Vagina (tissue), 2 donors: ENCODE data around the gene KMT2B. TPM values are rescaled to one million over a fixed set of nuclear protein-coding genes. Genes with fewer than 3 reads are reported as not detected.

Experiments
- DNase-seq, 2 donors: peaks; one replicate each; pipeline ENCODE4 v3.0.0-alpha.2; 2017; ENCODE audit errors: extremely low spot score in 2 of 2
- H3K27ac ChIP-seq: fragments of 200-600 bp; sonication (generic); one replicate; pipeline ENCODE4 v1.5.1; 2019
- H3K27me3 ChIP-seq: fragments of 200-600 bp; sonication (generic); one replicate; pipeline ENCODE4 v1.5.1; 2019
- H3K36me3 ChIP-seq, 2 donors: fragments of 200-600 bp; sonication (generic); one replicate each; pipeline ENCODE4 v1.5.1; 2017 to 2019
- H3K4me1 ChIP-seq: fragments of 200-600 bp; sonication (generic); one replicate; pipeline ENCODE4 v1.5.1; 2019
- H3K4me3 ChIP-seq, 2 donors: fragments of 200-600 bp; sonication (generic); 1 replicate in 1 of 2; 2 replicates in 1 of 2; pipeline ENCODE4 v1.5.1; 2016 to 2019
- H3K9me3 ChIP-seq: fragments of 200-600 bp; sonication (generic); one replicate; pipeline ENCODE4 v1.5.1; 2019
- CTCF ChIP-seq, 3 experiments: fragments of 450-650 bp in 2 of 3; fragments of 200-600 bp in 1 of 3; sonication (generic) in 1 of 3; IDR thresholded peaks; one replicate each; pipeline ENCODE4 v1.5.1; 2017 to 2019; ENCODE audit warnings: antibody characterized with exemption in 3 of 3, mild to moderate bottlenecking in 2 of 3, moderate library complexity in 2 of 3
- POLR2A ChIP-seq, 2 donors: fragments of 450-650 bp; IDR thresholded peaks; one replicate each; pipeline ENCODE4 v1.6.1; 2017; ENCODE audit warnings: antibody characterized with exemption in 2 of 2, mild to moderate bottlenecking in 2 of 2, moderate library complexity in 2 of 2
- POLR2AphosphoS5 ChIP-seq, 2 donors: sonication (generic); formaldehyde crosslinking; IDR thresholded peaks; one replicate each; pipeline ENCODE4 v1.9.0; 2017; ENCODE audit warnings: antibody characterized with exemption in 2 of 2, mild to moderate bottlenecking in 2 of 2, low read depth in 1 of 2; ENCODE audit not compliant: insufficient read depth in 1 of 2
- intact Hi-C: fragments of 100-400 bp; cut with DNase I; formaldehyde crosslinking; loops from one replicate; pipeline ENCODE4 v1.15.1; 2023
- total RNA-seq: library from RNA; depleted of rRNA; stranded (reverse); fragments of >200 nt; gene quantifications from one replicate; pipeline ENCODE4 v1.2.3, GENCODE V29; 2016

KMT2B gene
- total RNA-seq, 1 donor from 2014 or later: 16.0 TPM

DNA sequence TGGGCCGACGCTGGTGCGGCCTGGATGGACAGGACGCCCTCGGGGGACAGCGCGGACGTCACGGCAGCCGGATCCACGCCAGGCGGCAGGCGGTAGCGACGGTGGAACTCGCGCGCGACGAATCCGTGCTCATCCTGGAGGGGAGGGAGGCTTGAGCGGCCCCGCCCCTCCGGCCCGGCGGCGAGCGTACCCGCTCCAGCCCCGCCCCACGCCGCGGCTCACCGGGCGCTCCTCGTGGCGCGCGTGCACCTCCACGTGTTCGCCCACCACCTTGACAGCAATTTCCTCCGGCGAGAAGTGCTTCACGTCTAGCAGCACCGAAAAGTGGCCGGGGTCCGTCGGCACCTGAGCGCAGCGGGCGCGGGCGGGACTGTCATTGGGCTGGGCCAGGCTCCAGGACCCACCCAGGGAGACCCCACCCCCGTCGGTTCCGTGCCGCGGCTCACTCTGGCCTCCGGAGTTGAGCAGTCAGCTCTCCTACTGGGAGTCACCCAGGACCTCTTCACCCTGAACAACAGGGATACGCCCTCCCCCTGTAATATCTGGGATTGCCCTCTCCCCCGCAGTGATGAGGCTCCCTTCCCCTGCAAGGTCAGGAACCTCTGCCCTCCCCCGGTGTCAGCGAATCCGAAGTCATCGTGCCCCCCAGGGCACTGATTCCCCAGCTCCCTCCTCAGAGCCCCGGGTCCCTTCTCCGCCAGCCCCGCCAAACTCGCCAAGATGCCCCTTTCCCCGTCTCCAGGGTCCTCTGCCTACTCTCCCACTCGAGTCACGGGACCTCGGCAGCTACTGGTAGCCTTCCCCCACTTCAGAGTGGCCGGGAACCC is 38.0 kb downstream of the KMT2B start:
- intact Hi-C loops: no loop called here
- H3K4me3 ChIP-seq: peak overlapping the region; percentile 61 to 88
- no peaks in the 10 kb centered on the region for H3K9me3 ChIP-seq
- H3K27ac ChIP-seq: peak overlapping the region; percentile 97
- peak in 1 of 2 donors; percentile 95 for DNase-seq
- TF ChIP-seq POLR2A (IDR thresholded peaks at IDR 0.05): no peak
- TF ChIP-seq POLR2AphosphoS5 (IDR thresholded peaks at IDR 0.05; ENCODE audit: insufficient read depth in 1 of 2, low read depth in 1 of 2): peak in 1 of 2 donors; percentile 83
- H3K27me3 ChIP-seq: no peaks in the 10 kb centered on the region
- peaks cover 0 to 27% of the 10 kb centered on the region in 2 donors for H3K36me3 ChIP-seq
- H3K4me1 ChIP-seq: peaks cover 42% of the 10 kb centered on the region

- intact Hi-C loops: no loop called here
Measured at GRCh38 chr19:35756377-35757230, 38.8 kb downstream of the KMT2B start, which contains the start of gene HSPB6. TSS of gene HSPB6 (minus strand) at chr19:35757029. CDS start at chr19:35757008, 21 bp downstream.

GRCh38 chr19:35757231-35757748 is 39.5 kb downstream of the KMT2B start:
- Histone ChIP-seq H3K27ac (peak overlapping the region; percentile 97), H3K4me3 (peak overlapping the region; percentile 61 to 88), H3K27me3 (no peaks in the 10 kb centered on the region), H3K4me1 (peaks cover 42% of the 10 kb centered on the region), H3K36me3 (peaks cover 0 to 25% of the 10 kb centered on the region in 2 donors), H3K9me3 (no peaks in the 10 kb centered on the region)
- peak in 1 of 2 donors; percentile 99 for DNase-seq
- TF ChIP-seq POLR2AphosphoS5 (IDR thresholded peaks at IDR 0.05; ENCODE audit: insufficient read depth in 1 of 2, low read depth in 1 of 2) (peak; percentile 77 to 91), CTCF (IDR thresholded peaks at IDR 0.05) (no peak), POLR2A (IDR thresholded peaks at IDR 0.05) (peak in 1 of 2 donors; percentile 22)
- intact Hi-C loops: no loop called here

More at GRCh38 chr19:35756377-35757230, 38.8 kb downstream of the KMT2B start, which contains the start of gene HSPB6:
- DNase-seq: peak in 1 of 2 donors; percentile 92
- Histone ChIP-seq H3K4me1 (peaks cover 42% of the 10 kb centered on the region), H3K27me3 (no peaks in the 10 kb centered on the region), H3K36me3 (peaks cover 0 to 29% of the 10 kb centered on the region in 2 donors), H3K9me3 (no peaks in the 10 kb centered on the region), H3K27ac (peak within 1 kb of the TSS; percentile 97), H3K4me3 (peak within 1 kb of the TSS; percentile 61 to 88)
- TF ChIP-seq POLR2A (IDR thresholded peaks at IDR 0.05) (peak in 1 of 2 donors; percentile 50), POLR2AphosphoS5 (IDR thresholded peaks at IDR 0.05; ENCODE audit: insufficient read depth in 1 of 2, low read depth in 1 of 2) (peak in 1 of 2 donors; percentile 92), CTCF (IDR thresholded peaks at IDR 0.05) (no peak)

DNA sequence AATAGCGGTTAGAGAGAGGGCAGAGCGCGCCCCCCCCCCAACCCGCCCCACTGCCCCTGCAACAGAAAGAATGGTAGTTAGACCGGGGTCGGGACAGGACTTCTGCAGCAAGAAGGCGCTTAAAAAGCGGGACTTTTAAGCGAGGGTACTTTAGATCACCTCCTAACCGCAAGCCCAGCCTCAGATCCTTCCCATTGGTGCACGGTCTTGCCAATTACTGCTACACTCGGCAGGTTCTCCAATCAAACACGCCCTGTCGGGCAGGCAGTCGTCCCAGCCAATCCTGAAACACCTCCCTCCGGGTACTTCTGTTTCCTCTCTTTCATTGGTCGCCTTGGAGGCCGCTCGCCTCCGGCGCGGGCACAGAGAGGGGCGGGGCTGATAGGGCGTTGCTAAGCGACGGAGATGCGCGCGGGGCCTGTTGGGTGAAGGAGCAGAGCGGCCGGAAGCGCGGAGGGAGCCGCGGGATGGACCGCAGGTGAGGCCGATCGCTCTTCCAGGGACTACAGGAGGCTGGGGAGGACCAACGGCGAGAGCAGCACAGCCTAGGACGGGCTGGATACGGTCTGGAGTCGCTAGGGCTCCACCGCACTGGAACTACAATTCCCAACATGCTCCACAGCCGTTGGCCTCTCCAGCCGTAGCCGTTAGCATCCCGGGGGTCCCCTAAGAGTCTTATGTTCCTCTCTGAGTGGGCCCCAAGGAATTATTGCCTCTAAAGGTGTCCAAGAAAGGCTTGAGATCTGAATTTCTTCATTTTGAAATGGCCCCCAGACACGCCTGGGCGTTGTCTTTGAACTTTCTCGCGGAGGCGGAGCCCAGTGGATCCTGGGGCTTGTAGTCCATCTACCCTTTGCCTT is 40.2 kb downstream of the KMT2B start, which contains the start of gene PROSER3:
Gene PROSER3 (plus strand): TSS at position 428 of the 860 bp plus-strand sequence. CDS start 40 bp downstream, at position 468.
- no peaks in the 10 kb centered on the region for H3K27me3 ChIP-seq
- peak within 1 kb of the TSS; percentile 97 for H3K27ac ChIP-seq
- no peaks in the 10 kb centered on the region for H3K9me3 ChIP-seq
- peaks cover 42% of the 10 kb centered on the region for H3K4me1 ChIP-seq
- peak; percentile 82 to 90 for TF ChIP-seq POLR2AphosphoS5 (IDR thresholded peaks at IDR 0.05; ENCODE audit: insufficient read depth in 1 of 2, low read depth in 1 of 2)
- TF ChIP-seq CTCF (IDR thresholded peaks at IDR 0.05): no peak
- TF ChIP-seq POLR2A (IDR thresholded peaks at IDR 0.05): peak in 1 of 2 donors; percentile 59
- H3K4me3 ChIP-seq: peak within 1 kb of the TSS; percentile 84 to 88
- DNase-seq: peak; percentile 99 to 100
- intact Hi-C loops: no loop called here
- H3K36me3 ChIP-seq: peaks cover 0 to 18% of the 10 kb centered on the region in 2 donors
